Parathyroid adenoma (tissue), 2 donors: Measurements from ENCODE around the gene CIAPIN1.

ENCODE experiments used
- H2AFZ ChIP-seq: fragments of 300-600 bp; sonication (generic); one replicate; pipeline ENCODE4 v1.7.0; 2017; ENCODE audit warnings: antibody characterized with exemption, mild to moderate bottlenecking
- H3K27ac ChIP-seq: fragments of 300-600 bp; sonication (generic); one replicate; pipeline ENCODE4 v1.7.0; 2017
- H3K27me3 ChIP-seq: fragments of 300-600 bp; sonication (generic); one replicate; pipeline ENCODE4 v1.7.0; 2017; ENCODE audit warnings: low read length; ENCODE audit not compliant: control insufficient read depth, insufficient read depth
- H3K36me3 ChIP-seq: fragments of 300-600 bp; sonication (generic); one replicate; pipeline ENCODE4 v1.7.0; 2017; ENCODE audit warnings: low read length; ENCODE audit not compliant: control insufficient read depth, insufficient read depth
- H3K4me1 ChIP-seq: fragments of 300-600 bp; sonication (generic); one replicate; pipeline ENCODE4 v1.7.0; 2017; ENCODE audit warnings: control low read depth
- H3K4me2 ChIP-seq: fragments of 300-600 bp; sonication (generic); one replicate; pipeline ENCODE4 v1.7.0; 2017; ENCODE audit warnings: low read length
- H3K4me3 ChIP-seq: fragments of 300-600 bp; sonication (generic); one replicate; pipeline ENCODE4 v1.7.0; 2017; ENCODE audit warnings: low read depth, low read length
- H3K79me2 ChIP-seq: fragments of 300-600 bp; sonication (generic); one replicate; pipeline ENCODE4 v1.7.0; 2017; ENCODE audit warnings: control low read depth
- H3K9ac ChIP-seq: fragments of 300-600 bp; sonication (generic); one replicate; pipeline ENCODE4 v1.7.0; 2017; ENCODE audit warnings: mild to moderate bottlenecking
- H3K9me3 ChIP-seq: fragments of 300-600 bp; sonication (generic); one replicate; pipeline ENCODE4 v1.7.0; 2017; ENCODE audit warnings: low read length; ENCODE audit not compliant: control insufficient read depth
- TF ChIP-seq, protein P1 (sequence below): fragments of 300-600 bp; sonication (generic); IDR thresholded peaks from one replicate; pipeline ENCODE4 v1.7.0; 2017; ENCODE audit warnings: antibody characterized with exemption, mild to moderate bottlenecking
- donor health status: primary hyperparathyroidism.

The CIAPIN1 gene

DNA sequence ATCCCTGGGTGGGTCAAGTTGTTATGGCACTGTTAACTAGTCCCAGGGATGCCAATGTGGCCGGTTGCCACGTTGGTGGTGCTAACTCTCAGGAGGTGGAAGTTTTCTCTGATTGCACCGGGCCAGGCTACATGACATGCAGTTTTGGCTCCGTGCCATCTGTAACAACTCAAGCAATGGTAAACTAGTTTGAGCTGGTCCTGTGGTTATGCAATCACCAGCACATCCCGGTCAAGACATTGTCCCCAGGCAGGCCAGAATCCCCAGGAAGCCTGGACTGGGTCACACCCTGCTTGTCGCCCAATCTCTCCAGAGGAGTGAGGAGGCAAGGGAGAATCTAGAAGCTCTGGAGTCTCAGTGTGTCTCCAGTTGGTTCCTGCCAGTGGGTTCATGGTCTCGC is 52.7 kb downstream of the CIAPIN1 start:
- no peaks in the 10 kb centered on the region for H3K9me3 ChIP-seq
- no peaks in the 10 kb centered on the region for H3K27me3 ChIP-seq
- TF ChIP-seq, protein P1, sequence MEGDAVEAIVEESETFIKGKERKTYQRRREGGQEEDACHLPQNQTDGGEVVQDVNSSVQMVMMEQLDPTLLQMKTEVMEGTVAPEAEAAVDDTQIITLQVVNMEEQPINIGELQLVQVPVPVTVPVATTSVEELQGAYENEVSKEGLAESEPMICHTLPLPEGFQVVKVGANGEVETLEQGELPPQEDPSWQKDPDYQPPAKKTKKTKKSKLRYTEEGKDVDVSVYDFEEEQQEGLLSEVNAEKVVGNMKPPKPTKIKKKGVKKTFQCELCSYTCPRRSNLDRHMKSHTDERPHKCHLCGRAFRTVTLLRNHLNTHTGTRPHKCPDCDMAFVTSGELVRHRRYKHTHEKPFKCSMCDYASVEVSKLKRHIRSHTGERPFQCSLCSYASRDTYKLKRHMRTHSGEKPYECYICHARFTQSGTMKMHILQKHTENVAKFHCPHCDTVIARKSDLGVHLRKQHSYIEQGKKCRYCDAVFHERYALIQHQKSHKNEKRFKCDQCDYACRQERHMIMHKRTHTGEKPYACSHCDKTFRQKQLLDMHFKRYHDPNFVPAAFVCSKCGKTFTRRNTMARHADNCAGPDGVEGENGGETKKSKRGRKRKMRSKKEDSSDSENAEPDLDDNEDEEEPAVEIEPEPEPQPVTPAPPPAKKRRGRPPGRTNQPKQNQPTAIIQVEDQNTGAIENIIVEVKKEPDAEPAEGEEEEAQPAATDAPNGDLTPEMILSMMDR: no peak
- no peaks in the 10 kb centered on the region for H3K36me3 ChIP-seq
- H3K4me2 ChIP-seq: no peak overlapping the region
- no peak overlapping the region for H3K27ac ChIP-seq
- no peak overlapping the region for H3K9ac ChIP-seq
- peaks cover 9% of the 10 kb centered on the region for H3K4me1 ChIP-seq
- peak overlapping the region; percentile 50 for H2AFZ ChIP-seq
- no peak overlapping the region for H3K4me3 ChIP-seq
- no peaks in the 10 kb centered on the region for H3K79me2 ChIP-seq

DNA sequence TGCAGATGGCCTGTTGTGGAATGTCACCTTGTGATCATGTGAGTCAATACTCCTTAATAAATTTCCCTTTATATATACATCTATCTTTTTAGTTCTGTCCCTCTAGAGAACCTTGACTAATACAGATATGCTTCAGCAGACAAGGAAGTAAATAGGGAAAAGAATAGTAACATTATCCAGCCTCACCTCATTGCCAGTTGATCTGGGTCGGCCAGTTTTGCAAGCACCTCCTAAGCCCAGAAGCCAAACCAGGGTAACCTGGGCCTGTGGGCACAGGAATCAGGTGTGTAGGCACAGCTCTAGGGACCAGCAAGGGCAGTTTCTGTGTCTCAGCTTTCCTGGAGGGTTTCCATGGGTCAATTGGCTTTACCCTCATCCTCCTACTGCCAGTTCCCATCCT is 54.5 kb downstream of the CIAPIN1 start:
- H3K4me1 ChIP-seq: peaks cover 9% of the 10 kb centered on the region
- H3K36me3 ChIP-seq: no peaks in the 10 kb centered on the region
- no peak overlapping the region for H3K4me2 ChIP-seq
- no peak overlapping the region for H3K4me3 ChIP-seq
- TF ChIP-seq, protein P1: no peak
- H3K79me2 ChIP-seq: no peaks in the 10 kb centered on the region
- no peak overlapping the region for H3K27ac ChIP-seq
- no peaks in the 10 kb centered on the region for H3K27me3 ChIP-seq
- no peak overlapping the region for H2AFZ ChIP-seq
- no peak overlapping the region for H3K9ac ChIP-seq
- no peaks in the 10 kb centered on the region for H3K9me3 ChIP-seq

DNA sequence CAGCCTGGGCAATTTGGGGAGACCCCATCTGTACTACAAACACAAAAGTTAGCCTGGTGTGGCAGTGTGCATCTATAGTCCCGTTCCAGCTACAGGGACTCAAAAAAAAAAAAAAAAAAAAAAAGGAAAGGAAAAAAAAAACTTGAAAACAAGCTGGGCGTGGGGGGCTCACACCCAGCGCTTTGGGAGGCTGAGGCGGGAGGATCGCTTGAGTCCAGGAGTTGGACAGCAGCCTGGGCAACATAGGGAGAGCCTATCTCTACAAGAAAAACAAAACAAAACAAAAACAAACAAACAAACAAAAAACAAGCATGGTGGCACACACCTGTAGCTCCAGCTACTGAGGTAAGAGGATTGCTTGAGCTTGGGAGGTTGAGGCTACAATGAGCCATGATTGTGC is 55.5 kb downstream of the CIAPIN1 start:
- Histone ChIP-seq H3K27ac (no peak overlapping the region), H3K27me3 (no peaks in the 10 kb centered on the region), H3K4me2 (no peak overlapping the region), H3K36me3 (no peaks in the 10 kb centered on the region), H2AFZ (no peak overlapping the region), H3K4me1 (peaks cover 9% of the 10 kb centered on the region), H3K4me3 (no peak overlapping the region), H3K9ac (no peak overlapping the region), H3K79me2 (no peaks in the 10 kb centered on the region), H3K9me3 (no peaks in the 10 kb centered on the region)
- TF ChIP-seq, protein P1: no peak

DNA sequence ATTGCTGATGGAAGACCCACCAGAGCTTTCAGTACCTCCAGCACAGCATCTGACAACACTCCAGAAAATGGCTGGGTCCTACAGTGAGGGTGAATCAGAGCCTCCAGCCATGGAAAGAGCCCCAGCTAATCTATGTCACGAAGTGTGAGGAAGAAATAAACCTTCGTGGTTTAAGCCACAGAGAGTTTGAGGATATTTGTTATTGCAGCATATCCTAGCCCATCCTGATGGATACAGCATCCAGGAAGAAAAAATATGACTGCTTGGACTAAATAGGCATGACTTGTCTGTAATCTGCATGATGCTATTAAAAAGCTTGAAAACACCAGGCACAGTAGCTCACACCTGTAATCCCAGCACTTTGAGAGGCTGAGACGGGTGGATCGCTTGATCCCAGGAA is 55.9 kb downstream of the CIAPIN1 start:
- H3K4me3 ChIP-seq: no peak overlapping the region
- H3K27ac ChIP-seq: no peak overlapping the region
- TF ChIP-seq, protein P1: no peak
- H3K9ac ChIP-seq: no peak overlapping the region
- H2AFZ ChIP-seq: no peak overlapping the region
- H3K4me1 ChIP-seq: peaks cover 9% of the 10 kb centered on the region
- H3K27me3 ChIP-seq: no peaks in the 10 kb centered on the region
- H3K36me3 ChIP-seq: no peaks in the 10 kb centered on the region
- H3K9me3 ChIP-seq: no peaks in the 10 kb centered on the region
- H3K79me2 ChIP-seq: no peaks in the 10 kb centered on the region
- H3K4me2 ChIP-seq: no peak overlapping the region

DNA sequence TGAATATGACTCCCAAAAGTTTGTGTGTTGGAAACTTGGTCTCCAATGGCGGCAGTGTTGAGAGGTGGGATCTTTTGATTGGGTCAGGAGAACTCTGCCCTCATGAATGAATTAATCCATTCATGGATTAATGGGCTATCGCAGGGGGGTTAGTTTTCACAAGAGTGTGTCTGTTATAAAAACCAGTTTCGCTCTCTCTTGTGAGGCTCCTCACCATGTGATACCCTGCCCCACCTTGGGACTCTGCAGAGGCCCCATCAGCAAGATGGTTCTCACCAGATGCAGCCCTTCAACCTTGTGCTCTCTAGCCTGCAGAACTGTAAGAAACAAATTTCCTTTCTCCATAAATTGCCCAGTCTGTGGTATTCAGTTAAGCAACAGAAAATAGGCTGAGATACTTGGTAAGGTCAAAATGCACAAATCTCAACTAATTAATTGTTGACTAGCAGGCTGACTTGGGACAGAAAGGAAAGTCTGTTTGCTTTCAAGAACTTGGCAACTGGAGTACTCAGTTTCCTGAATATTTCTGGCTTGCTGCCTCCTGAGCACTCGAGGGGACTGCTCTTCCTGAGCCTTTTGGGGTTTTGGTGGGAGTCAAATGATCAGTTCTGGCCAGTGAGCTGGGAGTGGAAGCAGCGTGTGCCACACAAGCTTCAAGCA is 56.4 kb downstream of the CIAPIN1 start:
- TF ChIP-seq, protein P1: no peak
- H3K27me3 ChIP-seq: no peaks in the 10 kb centered on the region
- no peak overlapping the region for H2AFZ ChIP-seq
- no peak overlapping the region for H3K27ac ChIP-seq
- no peaks in the 10 kb centered on the region for H3K36me3 ChIP-seq
- H3K9ac ChIP-seq: no peak overlapping the region
- H3K4me2 ChIP-seq: no peak overlapping the region
- H3K79me2 ChIP-seq: no peaks in the 10 kb centered on the region
- H3K4me3 ChIP-seq: no peak overlapping the region
- peaks cover 9% of the 10 kb centered on the region for H3K4me1 ChIP-seq
- no peaks in the 10 kb centered on the region for H3K9me3 ChIP-seq
